ENCODE results near the gene GAB2.
A peak's percentile ranks its signal among the peaks of the same experiment; 100 is the strongest.

Gene GAB2

DNA sequence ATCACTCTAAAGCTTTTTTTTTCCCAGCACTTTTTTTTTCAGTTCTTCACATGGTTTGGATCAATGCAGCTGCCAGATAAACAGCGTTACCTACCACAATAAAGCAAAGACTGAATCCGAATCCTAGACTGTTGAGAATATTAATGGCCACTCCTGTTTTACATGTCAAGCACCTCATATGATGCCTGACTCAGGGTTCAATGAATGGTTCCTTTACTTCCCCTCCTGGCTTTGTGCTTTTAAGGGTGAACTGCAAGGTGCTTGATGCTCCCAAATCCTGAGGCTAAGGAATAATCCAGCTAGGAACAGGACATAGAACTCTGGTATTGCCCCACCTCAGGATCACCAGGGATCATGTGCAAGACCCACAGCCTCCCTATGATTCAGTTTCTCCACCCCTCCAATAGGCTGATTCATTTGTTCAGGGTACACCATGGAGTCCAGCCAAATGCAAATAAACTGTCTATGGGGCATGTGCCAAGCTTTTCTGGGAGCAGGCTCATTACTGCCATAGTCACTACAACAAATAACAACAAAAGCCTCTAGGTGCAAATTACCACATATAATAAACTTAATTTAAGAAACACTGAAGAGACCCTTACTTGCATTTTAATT, 104.3 kb downstream of the GAB2 start:
- no peaks in the 10 kb centered on the region for H3K27me3 Mint-ChIP-seq (ENCODE audit: low read depth)
- H3K27ac Mint-ChIP-seq, result peak overlapping the region in 2 of 3 experiments; percentile 19 to 80
- H3K4me1 Mint-ChIP-seq, result peaks cover 71% of the 10 kb centered on the region
- no peaks in the 10 kb centered on the region for H3K36me3 Mint-ChIP-seq (ENCODE audit: low read depth)
- TF ChIP-seq, protein P1, sequence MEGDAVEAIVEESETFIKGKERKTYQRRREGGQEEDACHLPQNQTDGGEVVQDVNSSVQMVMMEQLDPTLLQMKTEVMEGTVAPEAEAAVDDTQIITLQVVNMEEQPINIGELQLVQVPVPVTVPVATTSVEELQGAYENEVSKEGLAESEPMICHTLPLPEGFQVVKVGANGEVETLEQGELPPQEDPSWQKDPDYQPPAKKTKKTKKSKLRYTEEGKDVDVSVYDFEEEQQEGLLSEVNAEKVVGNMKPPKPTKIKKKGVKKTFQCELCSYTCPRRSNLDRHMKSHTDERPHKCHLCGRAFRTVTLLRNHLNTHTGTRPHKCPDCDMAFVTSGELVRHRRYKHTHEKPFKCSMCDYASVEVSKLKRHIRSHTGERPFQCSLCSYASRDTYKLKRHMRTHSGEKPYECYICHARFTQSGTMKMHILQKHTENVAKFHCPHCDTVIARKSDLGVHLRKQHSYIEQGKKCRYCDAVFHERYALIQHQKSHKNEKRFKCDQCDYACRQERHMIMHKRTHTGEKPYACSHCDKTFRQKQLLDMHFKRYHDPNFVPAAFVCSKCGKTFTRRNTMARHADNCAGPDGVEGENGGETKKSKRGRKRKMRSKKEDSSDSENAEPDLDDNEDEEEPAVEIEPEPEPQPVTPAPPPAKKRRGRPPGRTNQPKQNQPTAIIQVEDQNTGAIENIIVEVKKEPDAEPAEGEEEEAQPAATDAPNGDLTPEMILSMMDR (IDR thresholded peaks at IDR 0.05; ENCODE audit: unreplicated experiment in 3 of 3), result no peak
- H3K9me3 Mint-ChIP-seq, result no peaks in the 10 kb centered on the region
- H3K4me3 Mint-ChIP-seq, result no peak overlapping the region

DNA sequence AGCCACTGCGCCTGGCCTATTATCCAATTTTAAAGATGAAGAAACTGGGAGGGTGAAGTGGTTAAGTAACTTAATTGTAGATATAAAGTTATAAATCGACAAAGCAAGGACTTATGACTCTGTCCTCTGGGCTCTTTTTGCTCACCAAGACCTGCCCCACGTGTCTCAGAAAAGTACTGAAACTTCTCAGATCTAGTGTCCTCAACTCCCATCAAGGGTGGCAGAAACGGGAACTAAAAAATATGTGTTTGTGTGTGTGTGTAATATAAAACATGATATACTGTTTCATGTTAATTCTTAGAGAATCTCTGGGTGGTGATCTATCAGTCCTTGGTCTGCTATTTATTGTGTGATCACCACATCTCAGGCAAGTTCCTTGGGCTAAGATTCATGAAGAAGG, 104.9 kb downstream of the GAB2 start:
- peak overlapping the region in 2 of 3 experiments; percentile 5 to 80 for H3K27ac Mint-ChIP-seq
- H3K27me3 Mint-ChIP-seq (ENCODE audit: low read depth), result no peaks in the 10 kb centered on the region
- no peak overlapping the region for H3K4me3 Mint-ChIP-seq
- H3K36me3 Mint-ChIP-seq (ENCODE audit: low read depth), result no peaks in the 10 kb centered on the region
- no peaks in the 10 kb centered on the region for H3K9me3 Mint-ChIP-seq
- H3K4me1 Mint-ChIP-seq, result peaks cover 71% of the 10 kb centered on the region
- TF ChIP-seq, protein P1 (IDR thresholded peaks at IDR 0.05; ENCODE audit: unreplicated experiment in 3 of 3), result no peak

DNA sequence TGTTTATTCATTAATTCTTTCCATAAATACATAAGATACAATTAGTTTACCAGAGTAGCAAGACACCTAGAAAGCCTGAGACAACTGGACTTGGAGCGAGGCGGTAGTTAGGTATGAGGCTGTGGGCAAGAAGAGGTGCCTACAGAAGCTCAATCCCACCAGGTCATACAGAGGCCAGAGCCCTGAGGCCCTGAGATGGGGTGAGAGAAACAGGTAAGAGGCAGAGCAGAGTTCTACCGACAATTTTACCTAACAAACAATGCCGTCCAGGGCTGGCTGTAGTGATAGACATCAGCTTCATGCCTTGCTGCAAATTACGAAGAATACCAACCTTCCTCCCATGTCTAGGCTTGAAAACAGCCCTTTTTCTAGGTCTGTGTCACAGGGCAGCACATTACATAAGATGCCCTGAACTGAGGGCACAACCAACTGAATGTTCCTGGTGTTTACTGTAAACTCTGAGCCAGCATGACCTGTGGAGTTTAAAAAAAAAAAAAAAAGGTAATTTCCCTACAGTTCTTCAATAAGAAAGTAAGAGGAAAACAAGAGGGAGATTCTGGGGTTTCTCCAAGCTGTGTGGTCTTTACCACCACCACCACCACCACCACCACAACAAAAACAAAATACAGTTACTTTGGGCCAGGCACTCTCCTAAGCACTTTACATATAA, 105.8 kb downstream of the GAB2 start:
- Mint-ChIP-seq H3K4me3 (no peak overlapping the region), H3K4me1 (peaks cover 69% of the 10 kb centered on the region), H3K27me3 (ENCODE audit: low read depth) (no peaks in the 10 kb centered on the region), H3K36me3 (ENCODE audit: low read depth) (no peaks in the 10 kb centered on the region), H3K27ac (peak overlapping the region in 2 of 3 experiments; percentile 30 to 64), H3K9me3 (no peaks in the 10 kb centered on the region)
- TF ChIP-seq, protein P1 (IDR thresholded peaks at IDR 0.05; ENCODE audit: unreplicated experiment in 3 of 3), result no peak

DNA sequence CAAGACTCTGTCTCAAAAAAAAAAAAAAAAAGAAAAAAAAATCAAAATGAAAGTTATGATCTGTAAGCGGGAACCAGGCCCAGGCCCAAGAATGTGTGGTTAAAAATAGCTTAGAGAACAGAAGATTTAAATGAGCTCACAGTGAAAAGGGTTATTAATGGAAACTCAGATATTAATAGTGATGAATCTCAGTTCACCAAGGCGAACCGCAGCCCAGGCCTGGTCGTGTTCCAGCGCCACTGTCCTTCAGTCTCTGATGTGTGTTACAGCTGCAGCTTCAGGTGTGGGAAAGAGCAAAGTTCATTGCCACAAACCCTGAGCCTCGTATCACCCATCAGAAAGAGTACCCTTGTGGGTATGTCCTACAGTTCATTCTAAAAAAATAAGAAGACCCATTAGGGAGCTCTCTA, 107.1 kb downstream of the GAB2 start:
- TF ChIP-seq, protein P1 (IDR thresholded peaks at IDR 0.05; ENCODE audit: unreplicated experiment in 3 of 3), result no peak
- H3K27ac Mint-ChIP-seq, result peak overlapping the region in 2 of 3 experiments; percentile 83 to 85
- no peaks in the 10 kb centered on the region for H3K36me3 Mint-ChIP-seq (ENCODE audit: low read depth)
- H3K27me3 Mint-ChIP-seq (ENCODE audit: low read depth), result no peaks in the 10 kb centered on the region
- no peak overlapping the region for H3K4me3 Mint-ChIP-seq
- H3K4me1 Mint-ChIP-seq, result peaks cover 62% of the 10 kb centered on the region
- H3K9me3 Mint-ChIP-seq, result no peaks in the 10 kb centered on the region

DNA sequence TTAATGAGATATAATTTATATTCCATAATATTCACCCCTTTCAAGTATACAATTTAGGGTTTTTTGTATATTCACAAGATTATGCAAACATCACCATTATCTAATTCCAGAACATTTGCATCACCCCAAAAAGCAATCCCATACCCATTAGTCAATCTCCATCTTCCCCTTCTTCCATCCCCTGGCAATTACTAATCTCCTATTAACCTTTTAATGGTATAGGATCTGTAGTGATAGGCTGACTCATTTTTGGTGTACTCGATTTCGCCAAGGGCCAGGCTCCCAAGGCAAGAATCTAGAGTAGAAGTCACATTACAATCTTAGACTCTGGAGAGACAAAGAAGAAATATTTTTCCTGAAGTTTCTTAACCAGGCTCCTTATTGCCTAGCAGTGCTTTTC, 113.4 kb downstream of the GAB2 start:
- Mint-ChIP-seq H3K36me3 (ENCODE audit: low read depth) (no peaks in the 10 kb centered on the region), H3K27me3 (ENCODE audit: low read depth) (no peaks in the 10 kb centered on the region), H3K9me3 (peaks cover 9% of the 10 kb centered on the region), H3K27ac (no peak overlapping the region), H3K4me1 (peaks cover 23% of the 10 kb centered on the region), H3K4me3 (no peak overlapping the region)
- TF ChIP-seq, protein P1 (IDR thresholded peaks at IDR 0.05; ENCODE audit: unreplicated experiment in 3 of 3), result no peak

Measured in nephron (organoid).